H7 (cell line): ENCODE results near the gene TCTN2. TPM values are rescaled to one million over a fixed set of nuclear protein-coding genes. Genes with fewer than 3 reads are reported as not detected.
A peak's percentile ranks its signal among the peaks of the same experiment; 100 is the strongest.

Experiments used
- DNase-seq: peaks from one replicate; pipeline ENCODE4 v3.0.0; 2012
- H3K27me3 ChIP-seq: 2 replicates; pipeline ENCODE4 v1.6.0; 2011; ENCODE audit warnings: mild to moderate bottlenecking, low read length; ENCODE audit not compliant: control insufficient read depth, insufficient read depth
- H3K36me3 ChIP-seq: replicated peaks from 2 replicates; pipeline ENCODE4 v1.5.1; 2011; ENCODE audit warnings: low read length; ENCODE audit not compliant: control insufficient read depth, insufficient read depth
- H3K4me3 ChIP-seq: 2 replicates; pipeline ENCODE4 v1.5.1; 2011; ENCODE audit warnings: low read depth, mild to moderate bottlenecking, control low read depth, low read length, moderate library complexity; ENCODE audit not compliant: insufficient read depth
- total RNA-seq: library from RNA; depleted of rRNA; stranded (reverse); fragments of >200 nt; shearing (Covaris generic); gene quantifications from 2 replicates; pipeline ENCODE4 v1.2.3, GENCODE V29; 2014; rRNA removed

TCTN2 gene
- 6.9 and 7.8 TPM in 2 replicates for total RNA-seq

GRCh38 chr12:123670882-123671728 lies at the start of gene TCTN2:
Gene TCTN2 (plus strand): TSS chr12:123671113. CDS start chr12:123671241, 128 bp downstream.
- H3K4me3 ChIP-seq: peak within 1 kb of the TSS; percentile 71
- DNase-seq: peak; percentile 99
- peaks cover 2% of the 10 kb centered on the region; the same call in 1 of the 2 replicates for H3K27me3 ChIP-seq
- H3K36me3 ChIP-seq: no peaks in the 10 kb centered on the region

- DNase-seq: no peak
- H3K27me3 ChIP-seq: no peaks in the 10 kb centered on the region
- H3K4me3 ChIP-seq: no peak overlapping the region
- peaks cover 40% of the 10 kb centered on the region for H3K36me3 ChIP-seq
These were observed 49.0 kb upstream of the TCTN2 start for GRCh38 chr12:123621619-123622530.

GRCh38 chr12:123633379-123634141 lies 37.4 kb upstream of the TCTN2 start, which contains the start of the genes EIF2B1 and GTF2H3:
Gene EIF2B1 (minus strand): TSS chr12:123633686. CDS start chr12:123633557, 129 bp downstream.
Gene GTF2H3 (plus strand): TSS chr12:123633829. CDS start chr12:123633860, 31 bp downstream.
- H3K4me3 ChIP-seq: peak within 1 kb of the TSS; percentile 73
- H3K36me3 ChIP-seq: peaks cover 15% of the 10 kb centered on the region
- DNase-seq: peak; percentile 98
- no peaks in the 10 kb centered on the region for H3K27me3 ChIP-seq

GRCh38 chr12:123634142-123634561 lies 36.8 kb upstream of the TCTN2 start:
- Histone ChIP-seq H3K36me3 (peaks cover 11% of the 10 kb centered on the region), H3K27me3 (no peaks in the 10 kb centered on the region), H3K4me3 (peak overlapping the region; percentile 73)
- no peak for DNase-seq

GRCh38 chr12:123643911-123644310 lies 27.0 kb upstream of the TCTN2 start:
- DNase-seq: no peak
- H3K4me3 ChIP-seq: no peak overlapping the region
- peaks cover 24% of the 10 kb centered on the region for H3K36me3 ChIP-seq
- no peaks in the 10 kb centered on the region for H3K27me3 ChIP-seq

GRCh38 chr12:123645380-123645779 lies 25.5 kb upstream of the TCTN2 start:
- peaks cover 22% of the 10 kb centered on the region for H3K36me3 ChIP-seq
- DNase-seq: no peak
- H3K27me3 ChIP-seq: no peaks in the 10 kb centered on the region
- H3K4me3 ChIP-seq: no peak overlapping the region

- H3K27me3 ChIP-seq: no peaks in the 10 kb centered on the region
- DNase-seq: no peak
- H3K36me3 ChIP-seq: peaks cover 24% of the 10 kb centered on the region
- H3K4me3 ChIP-seq: no peak overlapping the region
These were observed 25.0 kb upstream of the TCTN2 start for GRCh38 chr12:123645878-123646277.

- Histone ChIP-seq H3K36me3 (peaks cover 25% of the 10 kb centered on the region), H3K27me3 (no peaks in the 10 kb centered on the region), H3K4me3 (no peak overlapping the region)
- no peak for DNase-seq
These were observed 22.5 kb upstream of the TCTN2 start for GRCh38 chr12:123648401-123648800.

- DNase-seq: no peak
- Histone ChIP-seq H3K27me3 (no peaks in the 10 kb centered on the region), H3K36me3 (peaks cover 15% of the 10 kb centered on the region), H3K4me3 (no peak overlapping the region)
These were observed 16.7 kb upstream of the TCTN2 start for GRCh38 chr12:123654129-123654701.

- H3K36me3 ChIP-seq: peaks cover 15% of the 10 kb centered on the region
- H3K4me3 ChIP-seq: no peak overlapping the region
- H3K27me3 ChIP-seq: no peaks in the 10 kb centered on the region
- no peak for DNase-seq
These were observed 15.5 kb upstream of the TCTN2 start for GRCh38 chr12:123655420-123655819.

GRCh38 chr12:123656392-123656791 lies 14.5 kb upstream of the TCTN2 start:
- Histone ChIP-seq H3K36me3 (peaks cover 13% of the 10 kb centered on the region), H3K4me3 (no peak overlapping the region), H3K27me3 (no peaks in the 10 kb centered on the region)
- DNase-seq: no peak

GRCh38 chr12:123657211-123657610 lies 13.7 kb upstream of the TCTN2 start:
- peaks cover 10% of the 10 kb centered on the region for H3K36me3 ChIP-seq
- no peak overlapping the region for H3K4me3 ChIP-seq
- no peak for DNase-seq
- no peaks in the 10 kb centered on the region for H3K27me3 ChIP-seq

- DNase-seq: no peak
These were observed 10.8 kb upstream of the TCTN2 start for GRCh38 chr12:123659996-123660727.

More at GRCh38 chr12:123659996-123660727, 10.8 kb upstream of the TCTN2 start:
- Histone ChIP-seq H3K36me3 (peaks cover 9% of the 10 kb centered on the region), H3K27me3 (no peaks in the 10 kb centered on the region), H3K4me3 (no peak overlapping the region)
